ENCODE measurements around the gene ATE1. TPM values are rescaled to one million over a fixed set of nuclear protein-coding genes. Genes with fewer than 3 reads are reported as not detected.

ATE1 gene
- total and polyA plus RNA-seq, 10 of the 15 experiments (the other 5 are each of a cell fraction or from before 2014, with no cell fraction given): 4.3 to 22.7 (median 15.9) TPM

DNA sequence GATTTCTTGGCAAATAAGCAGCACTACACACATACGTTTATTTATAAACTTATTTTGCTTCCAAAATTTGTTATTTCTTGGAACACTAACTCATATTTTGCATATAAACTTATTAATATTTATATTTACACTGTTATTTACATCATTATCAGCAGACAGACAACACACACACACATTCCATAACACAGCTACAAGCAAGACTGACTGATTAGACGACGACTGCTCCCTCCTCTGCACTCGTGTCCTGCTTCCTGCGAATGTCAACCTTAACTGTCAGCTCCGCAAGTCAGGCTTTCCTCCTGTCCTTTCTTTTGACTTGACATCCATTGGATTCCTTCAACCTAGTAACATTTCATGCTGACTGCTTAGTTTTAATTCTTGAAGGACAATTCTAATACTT, 96.6 kb downstream of the ATE1 start:
- peaks cover 0 to 4% of the 10 kb centered on the region in 2 experiments; a peak in 3 of 4 replicates for H3K36me3 ChIP-seq (ENCODE audit: control insufficient read depth in 2 of 2, insufficient read depth in 2 of 2, low read length in 1 of 2)
- H3K9ac ChIP-seq (ENCODE audit: control insufficient read depth, insufficient read depth, low read length): no peak overlapping the region
- H3K27ac ChIP-seq (ENCODE audit: control insufficient read depth, insufficient read depth): no peak overlapping the region
- ATAC-seq (no peak), DNase-seq (ENCODE audit: low read depth, low spot score) (no peak), FAIRE-seq (no peak)
- H3K9me3 ChIP-seq (replicated peaks; ENCODE audit: control insufficient read depth, insufficient read depth, low read length): no peaks in the 10 kb centered on the region; the same call in 2 of the 3 replicates
- no peak for TF ChIP-seq FOXK2 (IDR thresholded peaks at IDR 0.05)
- RAD21 ChIA-PET (ENCODE audit: unreplicated experiment): no interaction called here
- no TSS peak for BruUV-seq (replicated peaks)
- intact Hi-C loops (cut with micrococcal nuclease; ENCODE audit: unreplicated experiment): no loop called here
- H2AFZ ChIP-seq (ENCODE audit: control insufficient read depth, low read depth, low read length): no peak overlapping the region
- CTCF ChIA-PET: interaction anchor here (0.7 to 5.3 kb wide), 5 partner anchors 8 to 70 kb away, joined by 3 to 35 read pairs (median 3); no protein-coding TSS in a partner anchor
- no peaks in the 10 kb centered on the region for H3K79me2 ChIP-seq (ENCODE audit: control insufficient read depth, insufficient read depth, low read length)
- no peak overlapping the region for H3K4me2 ChIP-seq (ENCODE audit: control insufficient read depth, insufficient read depth)
- in situ Hi-C loops (cut with MboI): no loop called here
- no peaks in the 10 kb centered on the region for H3K4me1 ChIP-seq (ENCODE audit: control insufficient read depth, insufficient read depth, low read length)
- POLR2A ChIA-PET: no interaction called here
- 96% methylated on average over 6 of the region's 6 CpGs for WGBS (ENCODE audit: insufficient coverage, insufficient replicate concordance, low lambda C conversion rate, missing lambda C conversion rate)
- SMC1A ChIA-PET (ENCODE audit: uncharacterized antibody, unreplicated experiment): interaction anchor here (1.2 kb wide), 1 partner anchor 11 kb away, joined by 4 read pairs; no protein-coding TSS in a partner anchor
- H3K4me3 ChIP-seq: no peak overlapping the region
- H4K20me1 ChIP-seq (ENCODE audit: control insufficient read depth, insufficient read depth): no peaks in the 10 kb centered on the region
- no peaks in the 10 kb centered on the region for H3K27me3 ChIP-seq (replicated peaks in 1 of 2; ENCODE audit: control insufficient read depth in 2 of 2, insufficient read depth in 2 of 2, low read length in 1 of 2)

DNA sequence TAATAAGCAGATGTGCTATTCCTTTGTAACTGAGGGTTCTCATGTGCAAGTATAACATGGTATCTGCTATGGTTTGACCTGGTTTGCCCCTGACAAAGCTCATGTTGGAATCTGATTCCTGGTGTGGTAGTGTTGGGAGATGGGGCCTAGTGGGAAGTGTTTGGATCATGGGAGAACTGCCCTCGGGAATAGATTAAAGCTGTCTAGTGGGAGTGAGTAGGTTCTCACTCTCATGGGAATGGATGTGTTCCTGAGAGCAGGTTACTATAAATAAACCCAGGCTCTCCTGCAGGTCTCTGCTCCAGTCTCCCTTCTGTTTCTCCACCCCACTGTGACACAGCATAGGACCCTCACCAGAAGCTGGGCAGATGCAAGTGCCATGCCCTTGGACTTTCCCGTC, 97.7 kb downstream of the ATE1 start:
- Histone ChIP-seq H3K36me3 (ENCODE audit: control insufficient read depth in 2 of 2, insufficient read depth in 2 of 2, low read length in 1 of 2) (peaks cover 0 to 4% of the 10 kb centered on the region in 2 experiments; a peak in 3 of 4 replicates), H3K4me2 (ENCODE audit: control insufficient read depth, insufficient read depth) (no peak overlapping the region), H3K79me2 (ENCODE audit: control insufficient read depth, insufficient read depth, low read length) (no peaks in the 10 kb centered on the region), H2AFZ (ENCODE audit: control insufficient read depth, low read depth, low read length) (no peak overlapping the region), H4K20me1 (ENCODE audit: control insufficient read depth, insufficient read depth) (no peaks in the 10 kb centered on the region), H3K9me3 (replicated peaks; ENCODE audit: control insufficient read depth, insufficient read depth, low read length) (no peaks in the 10 kb centered on the region; the same call in 2 of the 3 replicates), H3K27ac (ENCODE audit: control insufficient read depth, insufficient read depth) (no peak overlapping the region), H3K9ac (ENCODE audit: control insufficient read depth, insufficient read depth, low read length) (no peak overlapping the region), H3K4me1 (ENCODE audit: control insufficient read depth, insufficient read depth, low read length) (no peaks in the 10 kb centered on the region), H3K4me3 (no peak overlapping the region), H3K27me3 (replicated peaks in 1 of 2; ENCODE audit: control insufficient read depth in 2 of 2, insufficient read depth in 2 of 2, low read length in 1 of 2) (no peaks in the 10 kb centered on the region)
- no TSS peak for BruUV-seq (replicated peaks)
- in situ Hi-C loops (cut with MboI): no loop called here
- DNase-seq (ENCODE audit: low read depth, low spot score) (no peak), FAIRE-seq (no peak), ATAC-seq (no peak)
- ChIA-PET RAD21 (ENCODE audit: unreplicated experiment) (no interaction called here), CTCF (interaction anchor here (0.9 to 5.3 kb wide), 3 partner anchors 7 to 15 kb away, joined by 3 to 35 read pairs (median 4); no protein-coding TSS in a partner anchor), SMC1A (ENCODE audit: uncharacterized antibody, unreplicated experiment) (interaction anchor here (1.1 to 1.2 kb wide), 3 partner anchors 10 to 17 kb away, joined by 3 to 4 read pairs (median 3); no protein-coding TSS in a partner anchor), POLR2A (no interaction called here)
- intact Hi-C loops (cut with micrococcal nuclease; ENCODE audit: unreplicated experiment): no loop called here
- 100% methylated on average over 2 of the region's 2 CpGs for WGBS (ENCODE audit: insufficient coverage, insufficient replicate concordance, low lambda C conversion rate, missing lambda C conversion rate)
- TF ChIP-seq RUNX3 (IDR thresholded peaks at IDR 0.05; ENCODE audit: low read length) (no peak), JUNB (IDR thresholded peaks at IDR 0.05) (no peak), NFIC (IDR thresholded peaks at IDR 0.05; ENCODE audit: low read depth, low read length) (no peak)
- TF ChIP-seq, protein P1, sequence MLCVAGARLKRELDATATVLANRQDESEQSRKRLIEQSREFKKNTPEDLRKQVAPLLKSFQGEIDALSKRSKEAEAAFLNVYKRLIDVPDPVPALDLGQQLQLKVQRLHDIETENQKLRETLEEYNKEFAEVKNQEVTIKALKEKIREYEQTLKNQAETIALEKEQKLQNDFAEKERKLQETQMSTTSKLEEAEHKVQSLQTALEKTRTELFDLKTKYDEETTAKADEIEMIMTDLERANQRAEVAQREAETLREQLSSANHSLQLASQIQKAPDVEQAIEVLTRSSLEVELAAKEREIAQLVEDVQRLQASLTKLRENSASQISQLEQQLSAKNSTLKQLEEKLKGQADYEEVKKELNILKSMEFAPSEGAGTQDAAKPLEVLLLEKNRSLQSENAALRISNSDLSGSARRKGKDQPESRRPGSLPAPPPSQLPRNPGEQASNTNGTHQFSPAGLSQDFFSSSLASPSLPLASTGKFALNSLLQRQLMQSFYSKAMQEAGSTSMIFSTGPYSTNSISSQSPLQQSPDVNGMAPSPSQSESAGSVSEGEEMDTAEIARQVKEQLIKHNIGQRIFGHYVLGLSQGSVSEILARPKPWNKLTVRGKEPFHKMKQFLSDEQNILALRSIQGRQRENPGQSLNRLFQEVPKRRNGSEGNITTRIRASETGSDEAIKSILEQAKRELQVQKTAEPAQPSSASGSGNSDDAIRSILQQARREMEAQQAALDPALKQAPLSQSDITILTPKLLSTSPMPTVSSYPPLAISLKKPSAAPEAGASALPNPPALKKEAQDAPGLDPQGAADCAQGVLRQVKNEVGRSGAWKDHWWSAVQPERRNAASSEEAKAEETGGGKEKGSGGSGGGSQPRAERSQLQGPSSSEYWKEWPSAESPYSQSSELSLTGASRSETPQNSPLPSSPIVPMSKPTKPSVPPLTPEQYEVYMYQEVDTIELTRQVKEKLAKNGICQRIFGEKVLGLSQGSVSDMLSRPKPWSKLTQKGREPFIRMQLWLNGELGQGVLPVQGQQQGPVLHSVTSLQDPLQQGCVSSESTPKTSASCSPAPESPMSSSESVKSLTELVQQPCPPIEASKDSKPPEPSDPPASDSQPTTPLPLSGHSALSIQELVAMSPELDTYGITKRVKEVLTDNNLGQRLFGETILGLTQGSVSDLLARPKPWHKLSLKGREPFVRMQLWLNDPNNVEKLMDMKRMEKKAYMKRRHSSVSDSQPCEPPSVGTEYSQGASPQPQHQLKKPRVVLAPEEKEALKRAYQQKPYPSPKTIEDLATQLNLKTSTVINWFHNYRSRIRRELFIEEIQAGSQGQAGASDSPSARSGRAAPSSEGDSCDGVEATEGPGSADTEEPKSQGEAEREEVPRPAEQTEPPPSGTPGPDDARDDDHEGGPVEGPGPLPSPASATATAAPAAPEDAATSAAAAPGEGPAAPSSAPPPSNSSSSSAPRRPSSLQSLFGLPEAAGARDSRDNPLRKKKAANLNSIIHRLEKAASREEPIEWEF (IDR thresholded peaks at IDR 0.05; ENCODE audit: insufficient replicate concordance, low read depth, low read length): no peak
- TF ChIP-seq, protein P2, sequence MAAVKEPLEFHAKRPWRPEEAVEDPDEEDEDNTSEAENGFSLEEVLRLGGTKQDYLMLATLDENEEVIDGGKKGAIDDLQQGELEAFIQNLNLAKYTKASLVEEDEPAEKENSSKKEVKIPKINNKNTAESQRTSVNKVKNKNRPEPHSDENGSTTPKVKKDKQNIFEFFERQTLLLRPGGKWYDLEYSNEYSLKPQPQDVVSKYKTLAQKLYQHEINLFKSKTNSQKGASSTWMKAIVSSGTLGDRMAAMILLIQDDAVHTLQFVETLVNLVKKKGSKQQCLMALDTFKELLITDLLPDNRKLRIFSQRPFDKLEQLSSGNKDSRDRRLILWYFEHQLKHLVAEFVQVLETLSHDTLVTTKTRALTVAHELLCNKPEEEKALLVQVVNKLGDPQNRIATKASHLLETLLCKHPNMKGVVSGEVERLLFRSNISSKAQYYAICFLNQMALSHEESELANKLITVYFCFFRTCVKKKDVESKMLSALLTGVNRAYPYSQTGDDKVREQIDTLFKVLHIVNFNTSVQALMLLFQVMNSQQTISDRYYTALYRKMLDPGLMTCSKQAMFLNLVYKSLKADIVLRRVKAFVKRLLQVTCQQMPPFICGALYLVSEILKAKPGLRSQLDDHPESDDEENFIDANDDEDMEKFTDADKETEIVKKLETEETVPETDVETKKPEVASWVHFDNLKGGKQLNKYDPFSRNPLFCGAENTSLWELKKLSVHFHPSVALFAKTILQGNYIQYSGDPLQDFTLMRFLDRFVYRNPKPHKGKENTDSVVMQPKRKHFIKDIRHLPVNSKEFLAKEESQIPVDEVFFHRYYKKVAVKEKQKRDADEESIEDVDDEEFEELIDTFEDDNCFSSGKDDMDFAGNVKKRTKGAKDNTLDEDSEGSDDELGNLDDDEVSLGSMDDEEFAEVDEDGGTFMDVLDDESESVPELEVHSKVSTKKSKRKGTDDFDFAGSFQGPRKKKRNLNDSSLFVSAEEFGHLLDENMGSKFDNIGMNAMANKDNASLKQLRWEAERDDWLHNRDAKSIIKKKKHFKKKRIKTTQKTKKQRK (IDR thresholded peaks at IDR 0.05; ENCODE audit: low read depth, low read length): no peak
- TF ChIP-seq, protein P3, sequence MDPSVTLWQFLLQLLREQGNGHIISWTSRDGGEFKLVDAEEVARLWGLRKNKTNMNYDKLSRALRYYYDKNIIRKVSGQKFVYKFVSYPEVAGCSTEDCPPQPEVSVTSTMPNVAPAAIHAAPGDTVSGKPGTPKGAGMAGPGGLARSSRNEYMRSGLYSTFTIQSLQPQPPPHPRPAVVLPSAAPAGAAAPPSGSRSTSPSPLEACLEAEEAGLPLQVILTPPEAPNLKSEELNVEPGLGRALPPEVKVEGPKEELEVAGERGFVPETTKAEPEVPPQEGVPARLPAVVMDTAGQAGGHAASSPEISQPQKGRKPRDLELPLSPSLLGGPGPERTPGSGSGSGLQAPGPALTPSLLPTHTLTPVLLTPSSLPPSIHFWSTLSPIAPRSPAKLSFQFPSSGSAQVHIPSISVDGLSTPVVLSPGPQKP (IDR thresholded peaks at IDR 0.05; ENCODE audit: low read depth, low read length): no peak

Measured in GM12878 (cell line).